CD4-positive, alpha-beta T cell treated with Interleukin-2 at 100 ng/mL for 4 hours (primary cell): ENCODE data around the gene TJAP1.
"Not testable (repeated sequence)": the region's sequence is repeated elsewhere in the genome, so short reads cannot be mapped to it uniquely, and the experiment has no call there.

Experiments used
- DNase-seq: peaks from one replicate; pipeline ENCODE4 v3.0.0-alpha.2; 2020; ENCODE audit warnings: low spot score

The TJAP1 gene

DNA sequence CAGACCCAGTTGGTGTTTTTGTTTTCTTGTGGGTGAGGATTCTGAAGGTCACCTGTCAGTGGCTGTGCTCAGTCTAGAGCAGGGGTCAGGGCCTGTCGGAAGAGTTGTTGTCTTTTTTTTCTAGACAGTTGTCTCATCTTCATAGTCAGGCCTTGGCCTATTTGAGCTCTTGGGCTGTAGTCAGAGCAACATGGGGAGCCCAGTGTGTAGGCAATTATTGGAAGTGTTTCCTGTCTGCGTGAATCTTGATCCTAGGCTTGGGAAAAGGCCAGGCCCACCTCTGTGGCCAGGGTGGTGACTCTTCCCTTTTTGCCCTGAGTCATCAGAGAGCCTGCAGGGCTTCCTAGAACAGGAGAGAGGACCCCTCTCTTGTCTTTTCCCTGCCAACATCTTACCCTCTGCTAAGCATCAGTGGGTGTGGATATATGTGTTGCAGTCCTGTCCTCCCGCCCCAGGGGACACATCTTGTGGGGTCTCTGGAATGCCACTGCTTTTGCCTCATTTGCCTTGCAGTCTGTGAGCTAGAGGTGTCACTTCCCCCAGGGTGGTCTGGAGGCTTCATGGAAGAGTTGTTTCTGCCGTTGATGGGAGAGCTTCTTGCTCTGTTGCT is 11.4 kb downstream of the TJAP1 start:
- DNase-seq: no peak

GRCh38 chr6:43489277-43490072 is 12.1 kb downstream of the TJAP1 start:
- DNase-seq: no peak

- DNase-seq: no peak
Measured at GRCh38 chr6:43490523-43490939, 13.2 kb downstream of the TJAP1 start.

DNA sequence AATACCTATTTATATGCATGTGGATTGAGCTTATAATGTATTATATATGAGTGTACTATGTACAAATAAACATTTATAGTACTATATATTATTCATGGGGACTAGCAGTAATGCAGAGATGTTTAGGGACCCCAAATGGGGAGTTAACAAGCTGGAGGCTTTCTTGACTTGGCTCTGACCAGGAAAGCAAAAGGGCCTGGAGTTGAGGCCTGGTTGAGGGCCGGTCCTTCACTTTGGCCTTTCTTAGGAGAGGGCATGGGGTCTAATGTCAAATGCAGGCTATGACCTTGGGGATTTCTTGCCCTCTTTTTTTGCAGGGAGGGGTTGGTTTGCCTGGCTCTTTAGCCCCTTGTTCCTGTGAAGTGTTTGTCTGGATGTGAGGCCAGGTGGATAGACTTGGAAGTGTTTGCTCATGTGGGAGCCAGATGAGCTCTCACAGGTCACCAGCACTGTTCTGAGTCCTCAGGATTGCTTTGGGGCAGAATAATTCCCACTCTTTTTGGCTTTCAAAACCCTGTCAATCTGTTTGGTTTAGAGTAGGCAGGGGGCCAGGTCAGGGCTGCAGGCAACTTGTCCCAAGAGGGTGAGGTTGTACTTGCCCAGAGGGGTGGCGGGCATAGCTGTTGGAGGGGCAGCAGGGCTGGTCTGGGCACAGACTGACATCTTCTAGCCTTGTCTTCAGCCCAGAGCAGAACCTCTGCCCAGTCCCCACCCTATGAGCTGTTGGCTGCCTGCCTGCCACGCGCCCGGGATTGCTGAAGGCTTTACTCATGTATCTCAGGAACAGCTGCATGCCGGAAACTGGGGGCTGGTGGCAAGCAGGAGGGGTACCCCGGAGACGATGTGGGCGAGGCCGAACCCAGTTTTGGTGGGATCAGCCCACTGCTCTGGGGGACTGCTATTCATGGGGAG is 14.6 kb downstream of the TJAP1 start:
- no peak for DNase-seq

GRCh38 chr6:43492673-43493072 is 15.3 kb downstream of the TJAP1 start:
- DNase-seq: no peak

- DNase-seq: no peak
Measured at GRCh38 chr6:43493230-43493629, 15.9 kb downstream of the TJAP1 start.

GRCh38 chr6:43493833-43494232 is 16.5 kb downstream of the TJAP1 start:
- no peak for DNase-seq

GRCh38 chr6:43494321-43494720 is 17.0 kb downstream of the TJAP1 start:
- no peak for DNase-seq

- no peak for DNase-seq
Measured at GRCh38 chr6:43494766-43495165, 17.4 kb downstream of the TJAP1 start.

DNA sequence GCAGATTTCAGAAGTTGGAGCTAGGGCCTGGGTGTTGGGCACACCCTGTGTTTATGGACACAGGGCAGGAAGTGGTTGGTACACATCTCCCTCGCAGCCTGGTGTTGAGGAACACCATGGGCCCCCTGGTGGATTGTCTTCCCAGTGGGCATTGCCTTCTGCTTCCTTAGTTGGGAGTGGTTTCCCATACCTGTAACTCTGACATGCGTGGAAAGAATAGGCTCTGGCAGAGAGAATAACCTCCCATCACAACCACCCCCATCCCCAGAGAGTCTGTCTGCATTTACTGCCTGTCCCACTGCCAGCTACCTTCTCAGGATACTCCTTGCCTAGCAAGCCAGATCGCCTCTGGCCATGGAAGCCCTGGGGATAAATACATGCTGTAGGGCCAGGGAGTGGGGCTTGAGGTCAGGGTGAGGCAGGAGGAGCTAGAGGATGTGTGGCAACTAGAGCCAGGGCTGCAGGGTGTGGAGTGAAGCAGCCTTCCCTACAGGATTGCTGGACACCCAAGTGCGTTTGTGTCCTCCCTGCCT is 18.1 kb downstream of the TJAP1 start:
- peak; percentile 18 for DNase-seq

DNA sequence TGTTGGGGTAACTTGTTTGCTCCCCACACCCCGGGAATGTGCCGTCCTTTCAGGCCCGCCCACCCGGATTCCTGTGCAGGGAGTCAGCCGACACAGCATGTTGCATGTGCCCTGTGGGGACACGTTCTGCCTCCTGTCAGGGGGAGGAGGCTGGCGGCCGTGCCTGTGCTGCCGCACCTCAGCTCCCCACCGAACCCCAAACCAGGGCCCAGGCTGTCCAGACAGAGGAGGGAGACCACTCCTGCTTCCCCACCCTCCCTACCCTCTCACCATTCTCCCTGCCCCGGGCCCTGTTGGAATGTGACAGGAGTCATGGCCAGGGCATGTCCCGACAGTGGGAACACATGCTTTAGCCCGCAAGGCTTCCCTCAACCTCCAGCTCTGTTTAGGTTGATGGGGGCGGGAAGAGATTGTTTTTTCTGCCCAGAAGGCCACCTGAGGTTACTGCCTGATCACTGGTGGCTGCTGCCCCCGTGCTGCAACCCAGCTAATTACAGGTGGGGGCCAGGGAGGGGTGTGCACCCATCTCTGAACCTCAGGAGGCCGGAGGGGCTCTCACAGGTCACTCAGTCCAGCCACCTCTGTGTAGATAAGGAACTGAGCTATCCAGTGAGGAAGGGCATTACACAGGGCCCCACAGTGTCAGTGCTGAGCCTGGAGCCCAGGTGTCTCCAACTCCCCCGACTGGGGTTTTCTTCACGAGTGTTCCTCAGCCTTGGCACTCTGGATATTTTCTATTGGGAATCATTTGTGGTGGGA is 19.2 kb downstream of the TJAP1 start:
- peak; percentile 18 for DNase-seq

GRCh38 chr6:43497129-43497396 is 19.7 kb downstream of the TJAP1 start:
- no peak for DNase-seq

DNA sequence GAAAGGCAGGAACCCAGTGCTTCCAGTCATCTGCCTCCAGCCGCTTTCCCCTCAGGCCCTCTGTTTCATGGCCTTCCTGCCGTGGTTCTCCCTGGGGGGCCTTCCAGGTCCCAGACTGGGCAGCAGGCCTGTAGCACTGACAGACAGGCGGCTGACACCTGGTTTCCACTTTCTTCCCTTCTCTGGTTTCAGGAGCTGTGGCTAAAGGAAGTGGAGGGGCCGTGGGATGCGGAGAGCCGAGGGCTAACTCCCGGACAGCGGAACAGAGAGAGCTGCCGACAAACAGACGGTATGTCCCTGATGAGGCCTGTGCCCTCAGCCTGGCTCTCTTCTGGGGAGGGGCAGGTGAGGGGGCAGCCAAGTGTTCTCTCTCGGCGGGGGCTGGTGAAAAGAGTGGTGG is 20.3 kb downstream of the TJAP1 start:
- no peak for DNase-seq

GRCh38 chr6:43498291-43498690 is 20.9 kb downstream of the TJAP1 start:
- DNase-seq: not testable (repeated sequence)

DNA sequence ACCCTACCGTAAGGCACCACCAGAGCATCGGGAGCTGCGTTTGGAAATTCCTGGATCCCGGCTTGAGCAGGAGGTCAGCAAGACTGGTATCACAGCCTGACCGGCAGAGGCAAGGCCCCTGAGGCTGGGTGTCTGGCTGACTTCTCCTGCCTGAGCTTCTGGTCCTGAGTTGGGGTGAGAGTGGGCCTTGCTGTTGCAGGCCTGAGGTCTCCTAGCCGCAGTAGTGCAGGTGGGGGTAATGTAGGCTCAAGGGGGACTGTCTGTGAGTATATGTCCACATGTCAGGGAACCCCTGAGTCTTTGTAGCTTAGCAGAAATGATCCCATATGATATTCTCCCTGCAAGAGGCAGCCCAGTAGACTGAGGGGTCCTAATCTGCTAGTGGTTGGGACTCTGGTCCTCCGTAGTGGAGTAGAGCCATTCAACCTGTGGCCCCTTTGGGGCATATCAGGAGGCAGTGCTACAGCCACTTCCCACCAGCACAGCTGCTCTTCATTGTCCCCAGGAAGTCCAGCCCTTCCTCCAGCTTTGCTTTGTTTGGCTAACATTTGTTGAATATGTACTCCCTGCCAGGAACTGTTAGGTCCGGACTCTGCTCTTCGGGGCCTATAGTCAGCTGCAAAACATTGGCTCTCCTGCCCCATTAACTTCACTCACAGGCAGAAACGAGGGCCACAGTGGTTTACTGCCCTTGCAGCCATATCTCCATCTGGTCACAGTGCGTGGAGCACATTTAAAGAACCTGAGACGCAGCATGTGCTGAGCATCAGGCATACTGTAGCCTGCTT is 21.9 kb downstream of the TJAP1 start:
- DNase-seq: no peak

DNA sequence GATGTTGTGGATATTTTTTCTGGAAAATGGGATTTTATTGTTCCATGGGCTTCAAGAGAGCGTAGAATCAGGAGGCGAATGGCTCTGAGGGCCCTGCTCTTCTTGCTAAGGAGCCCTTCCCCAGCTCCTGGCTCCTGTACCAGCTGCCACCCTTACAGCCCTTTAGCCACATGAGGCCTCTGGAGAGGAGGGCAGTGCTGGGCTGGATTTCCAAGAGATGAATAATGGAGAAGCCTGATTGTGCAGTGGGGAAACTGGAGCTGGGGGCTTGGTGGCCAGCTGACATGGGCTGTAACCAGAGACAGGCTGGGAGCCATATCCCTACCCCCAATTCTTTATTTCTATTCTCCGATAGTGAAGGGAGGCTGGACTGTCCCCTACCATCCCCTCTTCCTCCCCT is 23.6 kb downstream of the TJAP1 start:
- DNase-seq: no peak

- no peak for DNase-seq
Measured at GRCh38 chr6:43502666-43503065, 25.3 kb downstream of the TJAP1 start.

DNA sequence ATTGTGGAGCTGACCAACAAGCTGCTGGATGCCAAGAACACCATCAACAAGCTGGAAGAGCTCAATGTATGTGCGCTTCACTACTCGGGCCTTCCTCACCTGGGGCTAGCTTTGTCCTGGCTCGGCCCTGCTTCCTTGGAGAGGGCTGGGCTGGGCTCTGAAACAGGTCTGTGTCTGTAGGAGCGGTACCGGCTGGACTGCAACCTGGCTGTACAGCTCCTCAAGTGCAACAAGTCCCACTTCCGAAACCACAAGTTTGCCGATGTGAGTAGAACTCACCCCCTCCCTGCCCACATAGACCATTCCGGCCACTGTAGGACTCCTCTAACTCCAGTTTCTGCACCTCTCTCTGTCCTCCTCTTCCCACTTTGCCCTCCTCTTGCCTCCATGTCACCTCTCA is 26.1 kb downstream of the TJAP1 start:
- no peak for DNase-seq

- no peak for DNase-seq
Measured at GRCh38 chr6:43504756-43505593, 27.6 kb downstream of the TJAP1 start.

DNA sequence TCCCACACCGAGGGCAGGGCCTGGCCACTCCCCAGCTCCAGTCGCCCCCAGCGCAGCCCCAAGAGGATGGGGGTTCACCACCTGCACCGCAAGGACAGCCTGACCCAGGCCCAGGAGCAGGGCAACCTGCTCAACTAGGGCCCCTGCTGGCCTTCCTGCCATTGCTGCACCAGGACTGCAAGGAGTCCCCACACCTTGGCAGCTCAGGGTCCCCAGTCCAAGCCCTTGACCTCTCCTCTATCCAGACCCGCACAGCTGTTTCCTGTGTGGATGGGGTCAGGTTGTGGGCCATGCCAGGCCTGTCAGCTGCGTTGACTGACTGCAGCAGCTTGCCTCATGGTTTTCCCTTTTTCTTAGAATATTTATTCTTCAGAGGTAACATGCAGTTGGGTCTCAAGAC is 28.3 kb downstream of the TJAP1 start:
- DNase-seq: no peak
